ENCODE measurements around the gene SERPINA7. TPM values are rescaled to one million over a fixed set of nuclear protein-coding genes. Genes with fewer than 3 reads are reported as not detected.

SERPINA7 gene
- not detected in 2 replicates for total RNA-seq
- long read RNA-seq: 0 reads

DNA sequence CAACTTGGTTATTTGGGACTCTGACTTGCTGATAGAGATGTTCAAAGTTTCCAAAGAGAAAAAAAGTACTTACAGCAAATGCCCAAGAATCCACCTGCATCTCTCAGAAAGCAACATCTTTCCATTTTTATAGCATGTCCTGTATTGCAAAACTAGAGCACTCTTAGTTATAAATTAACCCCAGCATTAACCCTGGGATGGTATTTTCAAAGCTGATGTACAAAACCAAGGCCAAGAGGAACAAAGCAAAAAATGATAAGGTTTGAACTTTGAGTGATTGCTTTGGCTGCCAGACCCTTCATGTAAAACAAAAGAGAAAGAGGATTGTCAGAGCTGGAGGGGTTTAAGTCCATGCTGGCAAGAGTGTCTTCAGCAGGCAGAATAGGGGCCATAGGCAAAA, at the start of gene SERPINA7:
Gene SERPINA7 (minus strand): TSS at position 103 of the 400 bp plus-strand sequence. CDS start 1,669 bp downstream, outside the sequence.
- Mint-ChIP-seq H3K9me3 (ENCODE audit: low read depth) (peaks cover 22% of the 10 kb centered on the region), H3K27me3 (no peaks in the 10 kb centered on the region), H3K4me1 (ENCODE audit: low read depth) (no peaks in the 10 kb centered on the region), H3K4me3 (ENCODE audit: low read depth) (no peak within 1 kb of the TSS), H3K36me3 (ENCODE audit: insufficient read depth) (no peaks in the 10 kb centered on the region), H3K27ac (no peak within 1 kb of the TSS)
- TF ChIP-seq, protein P1, sequence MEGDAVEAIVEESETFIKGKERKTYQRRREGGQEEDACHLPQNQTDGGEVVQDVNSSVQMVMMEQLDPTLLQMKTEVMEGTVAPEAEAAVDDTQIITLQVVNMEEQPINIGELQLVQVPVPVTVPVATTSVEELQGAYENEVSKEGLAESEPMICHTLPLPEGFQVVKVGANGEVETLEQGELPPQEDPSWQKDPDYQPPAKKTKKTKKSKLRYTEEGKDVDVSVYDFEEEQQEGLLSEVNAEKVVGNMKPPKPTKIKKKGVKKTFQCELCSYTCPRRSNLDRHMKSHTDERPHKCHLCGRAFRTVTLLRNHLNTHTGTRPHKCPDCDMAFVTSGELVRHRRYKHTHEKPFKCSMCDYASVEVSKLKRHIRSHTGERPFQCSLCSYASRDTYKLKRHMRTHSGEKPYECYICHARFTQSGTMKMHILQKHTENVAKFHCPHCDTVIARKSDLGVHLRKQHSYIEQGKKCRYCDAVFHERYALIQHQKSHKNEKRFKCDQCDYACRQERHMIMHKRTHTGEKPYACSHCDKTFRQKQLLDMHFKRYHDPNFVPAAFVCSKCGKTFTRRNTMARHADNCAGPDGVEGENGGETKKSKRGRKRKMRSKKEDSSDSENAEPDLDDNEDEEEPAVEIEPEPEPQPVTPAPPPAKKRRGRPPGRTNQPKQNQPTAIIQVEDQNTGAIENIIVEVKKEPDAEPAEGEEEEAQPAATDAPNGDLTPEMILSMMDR (IDR thresholded peaks at IDR 0.05; ENCODE audit: unreplicated experiment): no peak
- no peak for DNase-seq (ENCODE audit: low spot score, unreplicated experiment)

DNA sequence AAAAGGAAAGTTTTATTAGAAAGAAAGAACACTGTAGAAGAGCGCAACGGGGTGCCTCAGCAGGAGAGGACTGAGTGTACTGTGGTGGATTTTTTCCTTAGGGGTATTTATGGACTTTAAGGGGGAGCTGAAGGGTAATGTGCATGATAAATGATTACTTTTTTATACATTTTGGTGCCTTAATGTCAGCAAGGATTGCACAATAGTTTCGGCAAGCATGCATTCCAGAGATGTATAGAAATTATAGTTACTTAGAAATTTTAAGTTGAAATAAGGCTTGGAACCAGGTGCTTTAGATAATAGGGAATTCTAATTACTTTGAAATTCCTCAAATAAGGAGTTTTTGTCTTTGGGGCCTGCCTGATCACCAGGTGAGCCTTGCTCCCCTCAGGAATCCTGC, 30.5 kb upstream of the SERPINA7 start:
- Mint-ChIP-seq H3K4me1 (ENCODE audit: low read depth) (no peaks in the 10 kb centered on the region), H3K9me3 (ENCODE audit: low read depth) (peaks cover 63% of the 10 kb centered on the region), H3K4me3 (ENCODE audit: low read depth) (no peak overlapping the region), H3K27me3 (no peaks in the 10 kb centered on the region), H3K27ac (no peak overlapping the region), H3K36me3 (ENCODE audit: insufficient read depth) (no peaks in the 10 kb centered on the region)
- DNase-seq (ENCODE audit: low spot score, unreplicated experiment): no peak
- TF ChIP-seq, protein P1 (IDR thresholded peaks at IDR 0.05; ENCODE audit: unreplicated experiment): no peak

DNA sequence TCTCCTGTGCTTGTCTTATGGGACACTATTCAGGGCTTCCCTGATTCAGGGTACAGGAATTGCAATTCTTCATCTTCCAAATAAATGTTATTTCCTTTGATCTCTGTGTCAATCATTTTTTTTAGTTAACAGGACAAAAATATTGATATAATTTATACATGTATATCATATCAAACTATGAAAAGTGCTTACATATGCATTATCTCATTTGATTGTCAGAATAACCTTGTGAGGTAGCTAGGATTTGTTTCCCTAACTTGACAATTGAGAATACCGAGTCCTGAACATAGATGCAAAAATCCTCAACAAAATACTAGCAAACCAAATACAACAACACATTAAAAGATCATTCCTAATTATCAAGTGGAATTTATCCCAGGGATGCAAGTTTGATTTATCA, 11.5 kb upstream of the SERPINA7 start:
- Mint-ChIP-seq H3K36me3 (ENCODE audit: insufficient read depth) (no peaks in the 10 kb centered on the region), H3K4me3 (ENCODE audit: low read depth) (no peak overlapping the region), H3K9me3 (ENCODE audit: low read depth) (peaks cover 51% of the 10 kb centered on the region), H3K27me3 (no peaks in the 10 kb centered on the region), H3K4me1 (ENCODE audit: low read depth) (no peaks in the 10 kb centered on the region), H3K27ac (no peak overlapping the region)
- TF ChIP-seq, protein P1 (IDR thresholded peaks at IDR 0.05; ENCODE audit: unreplicated experiment): no peak
- DNase-seq (ENCODE audit: low spot score, unreplicated experiment): no peak

DNA sequence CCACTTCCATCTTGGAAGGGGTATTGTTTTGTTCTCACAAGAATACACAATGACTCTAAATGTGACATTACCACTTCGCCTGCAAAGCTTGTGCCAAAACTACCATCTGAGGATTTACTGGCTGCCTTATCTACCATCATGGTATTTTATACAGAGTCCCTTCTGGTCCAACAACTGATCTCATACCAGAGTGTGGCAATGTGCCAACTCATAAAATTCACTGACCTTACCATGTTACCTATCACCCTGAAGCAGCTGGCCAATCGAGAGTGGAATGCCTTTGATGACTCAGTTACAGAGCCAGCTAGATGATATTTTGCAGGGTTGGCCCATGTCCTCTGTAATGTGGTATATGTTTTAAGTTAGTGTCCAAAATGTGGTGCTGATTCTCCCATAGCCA, 3.8 kb upstream of the SERPINA7 start:
- no peak overlapping the region for H3K27ac Mint-ChIP-seq
- H3K27me3 Mint-ChIP-seq: no peaks in the 10 kb centered on the region
- DNase-seq (ENCODE audit: low spot score, unreplicated experiment): no peak
- H3K4me3 Mint-ChIP-seq (ENCODE audit: low read depth): no peak overlapping the region
- TF ChIP-seq, protein P1 (IDR thresholded peaks at IDR 0.05; ENCODE audit: unreplicated experiment): no peak
- peaks cover 26% of the 10 kb centered on the region for H3K9me3 Mint-ChIP-seq (ENCODE audit: low read depth)
- H3K36me3 Mint-ChIP-seq (ENCODE audit: insufficient read depth): no peaks in the 10 kb centered on the region
- H3K4me1 Mint-ChIP-seq (ENCODE audit: low read depth): no peaks in the 10 kb centered on the region

- Mint-ChIP-seq H3K27me3 (no peaks in the 10 kb centered on the region), H3K4me1 (ENCODE audit: low read depth) (no peaks in the 10 kb centered on the region), H3K9me3 (ENCODE audit: low read depth) (peaks cover 26% of the 10 kb centered on the region), H3K36me3 (ENCODE audit: insufficient read depth) (no peaks in the 10 kb centered on the region), H3K27ac (no peak overlapping the region), H3K4me3 (ENCODE audit: low read depth) (no peak overlapping the region)
- DNase-seq (ENCODE audit: low spot score, unreplicated experiment): no peak
- TF ChIP-seq, protein P1 (IDR thresholded peaks at IDR 0.05; ENCODE audit: unreplicated experiment): no peak
Measured at GRCh38 chrX:106040861-106041260, 2.3 kb upstream of the SERPINA7 start.

Measured in progenitor cell of endocrine pancreas (in vitro differentiated cells).